ENCODE results near the gene ARFGEF3.

ARFGEF3 gene

GRCh38 chr6:138250513-138251247 lies 88.9 kb downstream of the ARFGEF3 start:
- H3K27ac ChIP-seq (ENCODE audit: extremely low read depth, low read depth, low read length) = no peak overlapping the region
- TF ChIP-seq ZFHX2 (tag by site-specific recombination; conservative IDR thresholded peaks at IDR 0.05) (peak; percentile 36; the same call in 1 of the 2 replicates), ZNF335 (tag by site-specific recombination; conservative IDR thresholded peaks at IDR 0.05) (no peak)
- no peaks in the 10 kb centered on the region for H3K9me3 ChIP-seq (ENCODE audit: control insufficient read depth, insufficient read depth, low read depth, low read length)
- ChIA-PET CTCF (no interaction called here), POLR2A (no interaction called here)
- peaks cover 0 to 17% of the 10 kb centered on the region in 2 experiments; a peak in 2 of 3 replicates for H3K36me3 ChIP-seq (ENCODE audit: control insufficient read depth in 2 of 2, insufficient read depth in 1 of 2, low read length in 2 of 2)
- no peak overlapping the region for H3K4me3 ChIP-seq (ENCODE audit: low read depth, low read length)
- no peaks in the 10 kb centered on the region for H3K4me1 ChIP-seq (ENCODE audit: control insufficient read depth, insufficient read depth, low read length)

- Histone ChIP-seq H3K9me3 (ENCODE audit: control insufficient read depth, insufficient read depth, low read depth, low read length) (no peaks in the 10 kb centered on the region), H3K4me1 (ENCODE audit: control insufficient read depth, insufficient read depth, low read length) (no peaks in the 10 kb centered on the region), H3K27ac (ENCODE audit: extremely low read depth, low read depth, low read length) (no peak overlapping the region), H3K4me3 (ENCODE audit: low read depth, low read length) (no peak overlapping the region), H3K36me3 (ENCODE audit: control insufficient read depth in 2 of 2, insufficient read depth in 1 of 2, low read length in 2 of 2) (peaks cover 0 to 26% of the 10 kb centered on the region in 2 experiments; a peak in 2 of 3 replicates)
- TF ChIP-seq ZNF132 (tag by site-specific recombination; IDR thresholded peaks at IDR 0.05; ENCODE audit: borderline replicate concordance) (no peak), ZFP37 (tag by site-specific recombination; IDR thresholded peaks at IDR 0.05) (no peak)
- POLR2A ChIA-PET = no interaction called here
- CTCF ChIA-PET = no interaction called here
Observed at GRCh38 chr6:138253731-138254130, 92.0 kb downstream of the ARFGEF3 start.

GRCh38 chr6:138255443-138255842 lies 93.7 kb downstream of the ARFGEF3 start:
- H3K4me3 ChIP-seq (ENCODE audit: low read depth, low read length) = no peak overlapping the region
- no peak for TF ChIP-seq KLF1 (tag by site-specific recombination; IDR thresholded peaks at IDR 0.05)
- no peaks in the 10 kb centered on the region for H3K4me1 ChIP-seq (ENCODE audit: control insufficient read depth, insufficient read depth, low read length)
- H3K27ac ChIP-seq (ENCODE audit: extremely low read depth, low read depth, low read length) = no peak overlapping the region
- CTCF ChIA-PET = interaction anchor here (1.2 kb wide), 1 partner anchor 15 kb away, joined by 4 read pairs; no protein-coding TSS in a partner anchor
- POLR2A ChIA-PET = no interaction called here
- H3K36me3 ChIP-seq (ENCODE audit: control insufficient read depth in 2 of 2, insufficient read depth in 1 of 2, low read length in 2 of 2) = peaks cover 5 to 26% of the 10 kb centered on the region in 2 experiments; a peak in 2 of 3 replicates
- no peaks in the 10 kb centered on the region for H3K9me3 ChIP-seq (ENCODE audit: control insufficient read depth, insufficient read depth, low read depth, low read length)

- ChIA-PET POLR2A (no interaction called here), CTCF (interaction anchor here (0.6 kb wide), 1 partner anchor 508 kb away, joined by 4 read pairs; no protein-coding TSS in a partner anchor)
- no peak overlapping the region for H3K27ac ChIP-seq (ENCODE audit: extremely low read depth, low read depth, low read length)
Observed at GRCh38 chr6:138257638-138258040, 95.9 kb downstream of the ARFGEF3 start.

More at GRCh38 chr6:138257638-138258040, 95.9 kb downstream of the ARFGEF3 start:
- H3K4me3 ChIP-seq (ENCODE audit: low read depth, low read length) = no peak overlapping the region
- TF ChIP-seq TRIM28 (IDR thresholded peaks at IDR 0.05; ENCODE audit: borderline replicate concordance, low read length) (no peak), SCRT2 (tag by site-specific recombination; IDR thresholded peaks at IDR 0.05) (no peak), ZNF510 (tag by site-specific recombination; IDR thresholded peaks at IDR 0.05; ENCODE audit: insufficient replicate concordance) (no peak), TSHZ1 (tag by site-specific recombination; IDR thresholded peaks at IDR 0.05; ENCODE audit: borderline replicate concordance) (no peak), YY1 (tag by site-specific recombination; IDR thresholded peaks at IDR 0.05) (no peak), ZNF549 (tag by site-specific recombination; IDR thresholded peaks at IDR 0.05) (no peak), ZSCAN16 (tag by site-specific recombination; IDR thresholded peaks at IDR 0.05) (no peak), ZNF292 (tag by site-specific recombination; IDR thresholded peaks at IDR 0.05; ENCODE audit: borderline replicate concordance, low read depth) (no peak), ZSCAN4 (tag by site-specific recombination; IDR thresholded peaks at IDR 0.05) (no peak), ZNF350 (tag by site-specific recombination; IDR thresholded peaks at IDR 0.05) (no peak), ZNF777 (tag by site-specific recombination; IDR thresholded peaks at IDR 0.05; ENCODE audit: borderline replicate concordance) (no peak), ZBTB8A (tag by site-specific recombination; IDR thresholded peaks at IDR 0.05) (no peak)
- no peaks in the 10 kb centered on the region for H3K4me1 ChIP-seq (ENCODE audit: control insufficient read depth, insufficient read depth, low read length)
- no peaks in the 10 kb centered on the region for H3K9me3 ChIP-seq (ENCODE audit: control insufficient read depth, insufficient read depth, low read depth, low read length)
- H3K36me3 ChIP-seq (ENCODE audit: control insufficient read depth in 2 of 2, insufficient read depth in 1 of 2, low read length in 2 of 2) = peaks cover 5 to 30% of the 10 kb centered on the region in 2 experiments; a peak in 2 of 3 replicates
